A673 (cell line): ENCODE results near the gene ANKLE1.

Source experiments
- EZH2 ChIP-seq: fragments of 200-600 bp; sonication (generic); IDR thresholded peaks from 2 replicates; pipeline ENCODE4 v1.6.1; 2017; ENCODE audit warnings: borderline replicate concordance, low read depth, mild to moderate bottlenecking, mixed read lengths, antibody characterized with exemption, low read length; ENCODE audit not compliant: poor library complexity, severe bottlenecking
- TF ChIP-seq, protein P1 (sequence below): fragments of 300-800, 200-600 bp; sonication (generic); conservative IDR thresholded peaks from 2 replicates; pipeline ENCODE4 v1.5.1; 2017; ENCODE audit warnings: low read depth, mild to moderate bottlenecking, antibody characterized with exemption, low read length, moderate library complexity, mixed read lengths

DNA sequence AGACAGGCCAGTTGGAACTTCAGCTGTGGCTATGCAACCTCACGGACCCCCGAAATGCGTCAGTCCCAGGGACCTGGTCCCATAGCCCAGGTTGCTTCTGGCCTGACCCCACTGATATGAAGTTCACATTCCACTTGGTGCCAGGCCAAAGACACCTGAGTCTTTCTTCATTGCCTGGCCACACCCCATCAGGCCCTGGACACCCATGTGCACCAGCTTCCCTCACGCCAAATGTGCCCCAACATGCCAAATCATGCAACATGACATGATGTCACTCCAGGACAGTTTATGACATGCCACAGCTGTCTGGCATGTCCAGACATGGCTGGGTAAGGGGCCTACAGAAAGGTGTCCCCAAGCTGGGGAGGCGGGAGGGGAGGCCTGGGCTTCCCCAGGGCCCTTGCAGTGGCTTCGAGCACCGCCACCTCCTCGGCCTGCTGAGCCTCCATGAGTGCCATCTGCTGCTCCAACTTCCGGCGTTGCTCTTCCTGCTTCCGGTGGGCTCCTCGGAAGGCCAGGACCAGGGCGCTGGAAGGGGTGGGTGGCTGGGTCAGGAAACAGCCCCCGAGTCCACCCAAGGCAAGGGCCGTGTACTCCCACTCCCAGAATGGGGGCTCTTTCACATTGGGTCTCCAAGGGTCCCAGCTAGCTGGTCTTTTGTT is 31.7 kb upstream of the ANKLE1 start:
- TF ChIP-seq, protein P1, sequence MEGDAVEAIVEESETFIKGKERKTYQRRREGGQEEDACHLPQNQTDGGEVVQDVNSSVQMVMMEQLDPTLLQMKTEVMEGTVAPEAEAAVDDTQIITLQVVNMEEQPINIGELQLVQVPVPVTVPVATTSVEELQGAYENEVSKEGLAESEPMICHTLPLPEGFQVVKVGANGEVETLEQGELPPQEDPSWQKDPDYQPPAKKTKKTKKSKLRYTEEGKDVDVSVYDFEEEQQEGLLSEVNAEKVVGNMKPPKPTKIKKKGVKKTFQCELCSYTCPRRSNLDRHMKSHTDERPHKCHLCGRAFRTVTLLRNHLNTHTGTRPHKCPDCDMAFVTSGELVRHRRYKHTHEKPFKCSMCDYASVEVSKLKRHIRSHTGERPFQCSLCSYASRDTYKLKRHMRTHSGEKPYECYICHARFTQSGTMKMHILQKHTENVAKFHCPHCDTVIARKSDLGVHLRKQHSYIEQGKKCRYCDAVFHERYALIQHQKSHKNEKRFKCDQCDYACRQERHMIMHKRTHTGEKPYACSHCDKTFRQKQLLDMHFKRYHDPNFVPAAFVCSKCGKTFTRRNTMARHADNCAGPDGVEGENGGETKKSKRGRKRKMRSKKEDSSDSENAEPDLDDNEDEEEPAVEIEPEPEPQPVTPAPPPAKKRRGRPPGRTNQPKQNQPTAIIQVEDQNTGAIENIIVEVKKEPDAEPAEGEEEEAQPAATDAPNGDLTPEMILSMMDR, result no peak
- no peak for TF ChIP-seq EZH2
